ENCODE results near the gene MPZL3.

MPZL3 gene

DNA sequence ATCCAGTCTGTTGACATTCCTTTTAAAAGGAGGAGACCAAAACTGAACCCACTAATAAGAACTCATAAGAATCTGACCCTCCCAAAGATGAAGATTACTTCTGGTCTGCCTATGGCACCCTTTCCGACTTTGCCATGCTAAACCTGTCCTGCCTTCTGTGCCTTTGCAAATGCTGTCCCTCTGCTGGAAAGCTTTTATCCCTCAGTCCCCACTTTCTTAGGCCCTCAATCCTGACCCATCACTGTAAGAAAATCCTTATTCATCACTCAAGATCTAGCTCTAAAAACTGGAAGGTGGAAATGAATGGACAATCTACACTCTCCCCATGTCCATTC is 10.4 kb downstream of the MPZL3 start:
- H3K4me3 ChIP-seq (ENCODE audit: low read depth, low read length) = no peak overlapping the region
- no peak for DNase-seq (ENCODE audit: low read depth)
- TF ChIP-seq, protein P1, sequence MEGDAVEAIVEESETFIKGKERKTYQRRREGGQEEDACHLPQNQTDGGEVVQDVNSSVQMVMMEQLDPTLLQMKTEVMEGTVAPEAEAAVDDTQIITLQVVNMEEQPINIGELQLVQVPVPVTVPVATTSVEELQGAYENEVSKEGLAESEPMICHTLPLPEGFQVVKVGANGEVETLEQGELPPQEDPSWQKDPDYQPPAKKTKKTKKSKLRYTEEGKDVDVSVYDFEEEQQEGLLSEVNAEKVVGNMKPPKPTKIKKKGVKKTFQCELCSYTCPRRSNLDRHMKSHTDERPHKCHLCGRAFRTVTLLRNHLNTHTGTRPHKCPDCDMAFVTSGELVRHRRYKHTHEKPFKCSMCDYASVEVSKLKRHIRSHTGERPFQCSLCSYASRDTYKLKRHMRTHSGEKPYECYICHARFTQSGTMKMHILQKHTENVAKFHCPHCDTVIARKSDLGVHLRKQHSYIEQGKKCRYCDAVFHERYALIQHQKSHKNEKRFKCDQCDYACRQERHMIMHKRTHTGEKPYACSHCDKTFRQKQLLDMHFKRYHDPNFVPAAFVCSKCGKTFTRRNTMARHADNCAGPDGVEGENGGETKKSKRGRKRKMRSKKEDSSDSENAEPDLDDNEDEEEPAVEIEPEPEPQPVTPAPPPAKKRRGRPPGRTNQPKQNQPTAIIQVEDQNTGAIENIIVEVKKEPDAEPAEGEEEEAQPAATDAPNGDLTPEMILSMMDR (IDR thresholded peaks at IDR 0.05; ENCODE audit: control insufficient read depth, extremely low read depth, insufficient read depth) = no peak

DNA sequence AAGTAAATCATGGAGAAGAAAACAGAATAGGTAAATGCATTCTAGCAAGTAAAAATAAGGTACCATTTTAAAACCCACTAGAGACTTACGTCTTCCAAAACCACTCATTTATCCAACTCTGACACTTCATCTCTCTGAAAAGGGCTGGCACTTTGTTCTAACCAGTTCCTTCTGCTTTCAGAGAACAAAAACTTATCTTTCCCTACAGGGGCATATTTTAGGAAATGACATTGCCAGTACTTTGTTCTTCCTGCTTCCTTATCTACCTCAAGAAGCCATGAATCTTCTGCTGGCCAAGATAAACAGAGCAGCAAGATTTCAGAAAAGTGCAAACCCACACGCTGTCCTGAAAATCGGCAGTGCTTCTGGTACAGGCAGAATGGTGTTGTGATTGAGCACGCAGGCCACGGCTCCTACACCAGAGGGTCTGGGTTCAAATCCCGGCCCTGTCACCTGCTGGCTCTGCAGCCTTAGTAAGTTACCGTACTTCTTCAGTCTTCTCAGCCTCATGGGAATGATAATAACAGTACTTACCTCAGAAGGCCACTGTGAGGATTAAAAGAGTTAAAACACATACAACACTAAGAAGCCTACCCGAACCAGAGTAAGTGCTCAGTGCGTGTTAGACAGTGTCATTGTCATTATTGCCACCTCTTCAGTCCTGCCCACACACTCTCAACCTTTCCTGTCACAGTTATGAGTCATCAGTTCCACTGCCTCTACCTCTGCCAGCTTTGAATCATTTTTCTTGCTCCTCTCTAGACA is 11.0 kb downstream of the MPZL3 start:
- peak overlapping the region; percentile 13; the same call in 1 of the 2 replicates for H3K4me3 ChIP-seq (ENCODE audit: low read depth, low read length)
- TF ChIP-seq, protein P1 (IDR thresholded peaks at IDR 0.05; ENCODE audit: control insufficient read depth, extremely low read depth, insufficient read depth) = no peak
- peak; percentile 74 for DNase-seq (ENCODE audit: low read depth)

GRCh38 chr11:118239509-118240205 is 12.5 kb downstream of the MPZL3 start:
- DNase-seq (ENCODE audit: low read depth) = no peak
- TF ChIP-seq, protein P1 (IDR thresholded peaks at IDR 0.05; ENCODE audit: control insufficient read depth, extremely low read depth, insufficient read depth) = no peak
- no peak overlapping the region for H3K4me3 ChIP-seq (ENCODE audit: low read depth, low read length)

GRCh38 chr11:118238929-118239328 is 13.2 kb downstream of the MPZL3 start:
- DNase-seq (ENCODE audit: low read depth) = no peak

DNA sequence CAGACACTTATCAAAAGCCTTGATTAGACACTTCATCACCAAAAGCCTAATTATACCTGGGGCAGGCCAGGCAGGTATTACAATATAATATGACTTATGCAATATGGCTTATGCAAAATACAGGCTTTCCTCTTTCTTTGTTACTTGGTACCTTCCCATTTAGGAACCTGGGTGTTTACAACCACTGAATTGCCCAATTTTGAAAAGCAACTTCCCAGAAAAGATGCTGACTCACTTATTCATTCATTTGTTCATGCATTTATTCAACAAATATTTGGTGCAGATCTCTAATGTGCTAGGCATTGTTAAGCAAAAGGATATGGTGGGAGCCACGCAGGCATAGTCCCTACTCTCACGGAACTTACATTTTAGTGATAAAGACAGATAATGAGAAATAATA is 13.7 kb downstream of the MPZL3 start:
- TF ChIP-seq, protein P1 (IDR thresholded peaks at IDR 0.05; ENCODE audit: control insufficient read depth, extremely low read depth, insufficient read depth) = no peak
- DNase-seq (ENCODE audit: low read depth) = no peak
- H3K4me3 ChIP-seq (ENCODE audit: low read depth, low read length) = no peak overlapping the region

More at GRCh38 chr11:118238929-118239328, 13.2 kb downstream of the MPZL3 start:
- H3K4me3 ChIP-seq (ENCODE audit: low read depth, low read length) = no peak overlapping the region
- TF ChIP-seq, protein P1 (IDR thresholded peaks at IDR 0.05; ENCODE audit: control insufficient read depth, extremely low read depth, insufficient read depth) = no peak

DNA sequence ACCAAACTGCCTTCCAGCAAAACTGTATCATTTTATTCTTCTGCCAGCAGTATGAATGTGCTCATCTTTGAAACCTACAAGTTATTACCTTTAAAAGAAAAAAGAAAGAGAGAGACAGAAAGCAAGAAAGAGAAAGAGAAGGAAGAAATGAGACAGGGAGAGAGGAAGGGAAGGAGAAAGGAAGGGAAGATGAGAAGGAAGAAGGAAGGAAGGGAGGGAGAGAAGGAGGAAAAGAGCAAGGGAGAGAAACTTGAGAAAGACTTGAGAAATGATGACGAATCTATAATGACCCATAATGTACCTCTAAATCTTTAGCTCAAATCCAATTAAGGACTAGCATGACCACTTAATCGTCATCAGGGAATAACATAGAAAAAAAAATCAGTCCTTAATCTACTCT is 16.0 kb downstream of the MPZL3 start:
- TF ChIP-seq, protein P1 (IDR thresholded peaks at IDR 0.05; ENCODE audit: control insufficient read depth, extremely low read depth, insufficient read depth) = no peak
- H3K4me3 ChIP-seq (ENCODE audit: low read depth, low read length) = no peak overlapping the region
- DNase-seq (ENCODE audit: low read depth) = no peak

All from LNCaP clone FGC (cell line).